T-helper 1 cell treated with Interleukin-12 subunit alpha and Interleukin-12 subunit beta and Interleukin-4 antibody, amounts not matched to agents 30 μg/mL and 1 μg/mL, for 36 hours (primary cell): ENCODE data around the gene MIPEP.
"Not testable (repeated sequence)": the region's sequence is repeated elsewhere in the genome, so short reads cannot be mapped to it uniquely, and the experiment has no call there.

Source experiments
- H3K27ac Mint-ChIP-seq: one replicate; pipeline ENCODE4 v1.8.0; 2021; ENCODE audit warnings: mild to moderate bottlenecking, mixed read lengths
- H3K27me3 Mint-ChIP-seq: one replicate; pipeline ENCODE4 v1.8.0; 2021; ENCODE audit warnings: low read depth, mixed read lengths
- H3K36me3 Mint-ChIP-seq: one replicate; pipeline ENCODE4 v1.8.0; 2021; ENCODE audit warnings: low read depth, mixed read lengths
- H3K4me1 Mint-ChIP-seq: one replicate; pipeline ENCODE4 v1.8.0; 2021; ENCODE audit warnings: low read depth, mixed read lengths
- H3K4me3 Mint-ChIP-seq: one replicate; pipeline ENCODE4 v1.8.0; 2021; ENCODE audit warnings: mild to moderate bottlenecking, moderate library complexity, mixed read lengths
- H3K9me3 Mint-ChIP-seq: one replicate; pipeline ENCODE4 v1.8.0; 2021; ENCODE audit warnings: mixed read lengths

Gene MIPEP

GRCh38 chr13:23771552-23771951 is 117.6 kb downstream of the MIPEP start:
- H3K36me3 Mint-ChIP-seq, result no peaks in the 10 kb centered on the region
- H3K9me3 Mint-ChIP-seq, result no peaks in the 10 kb centered on the region
- H3K27me3 Mint-ChIP-seq, result no peaks in the 10 kb centered on the region
- no peak overlapping the region for H3K27ac Mint-ChIP-seq
- H3K4me1 Mint-ChIP-seq, result peaks cover 4% of the 10 kb centered on the region
- no peak overlapping the region for H3K4me3 Mint-ChIP-seq

- H3K4me3 Mint-ChIP-seq, result no peak overlapping the region
- H3K36me3 Mint-ChIP-seq, result no peaks in the 10 kb centered on the region
- H3K4me1 Mint-ChIP-seq, result peaks cover 4% of the 10 kb centered on the region
- no peaks in the 10 kb centered on the region for H3K9me3 Mint-ChIP-seq
- H3K27ac Mint-ChIP-seq, result no peak overlapping the region
- no peaks in the 10 kb centered on the region for H3K27me3 Mint-ChIP-seq
Observed at GRCh38 chr13:23770973-23771372, 118.2 kb downstream of the MIPEP start.

GRCh38 chr13:23770428-23770827 is 118.8 kb downstream of the MIPEP start:
- H3K9me3 Mint-ChIP-seq, result no peaks in the 10 kb centered on the region
- H3K27me3 Mint-ChIP-seq, result no peaks in the 10 kb centered on the region
- H3K4me1 Mint-ChIP-seq, result peaks cover 4% of the 10 kb centered on the region
- no peak overlapping the region for H3K4me3 Mint-ChIP-seq
- H3K27ac Mint-ChIP-seq, result no peak overlapping the region
- no peaks in the 10 kb centered on the region for H3K36me3 Mint-ChIP-seq

- Mint-ChIP-seq H3K36me3 (no peaks in the 10 kb centered on the region), H3K9me3 (no peaks in the 10 kb centered on the region), H3K27ac (no peak overlapping the region), H3K4me3 (no peak overlapping the region), H3K27me3 (no peaks in the 10 kb centered on the region), H3K4me1 (peaks cover 4% of the 10 kb centered on the region)
Observed at GRCh38 chr13:23769401-23769800, 119.8 kb downstream of the MIPEP start.

- Mint-ChIP-seq H3K27me3 (no peaks in the 10 kb centered on the region), H3K36me3 (no peaks in the 10 kb centered on the region), H3K9me3 (no peaks in the 10 kb centered on the region), H3K27ac (no peak overlapping the region), H3K4me3 (no peak overlapping the region), H3K4me1 (peaks cover 4% of the 10 kb centered on the region)
Observed at GRCh38 chr13:23767838-23768237, 121.4 kb downstream of the MIPEP start.

- H3K36me3 Mint-ChIP-seq, result no peaks in the 10 kb centered on the region
- no peaks in the 10 kb centered on the region for H3K9me3 Mint-ChIP-seq
- H3K4me3 Mint-ChIP-seq, result no peak overlapping the region
- H3K27me3 Mint-ChIP-seq, result no peaks in the 10 kb centered on the region
- peaks cover 4% of the 10 kb centered on the region for H3K4me1 Mint-ChIP-seq
- no peak overlapping the region for H3K27ac Mint-ChIP-seq
Observed at GRCh38 chr13:23766939-23767338, 122.3 kb downstream of the MIPEP start.

- H3K36me3 Mint-ChIP-seq, result no peaks in the 10 kb centered on the region
- no peak overlapping the region for H3K4me3 Mint-ChIP-seq
- H3K4me1 Mint-ChIP-seq, result peaks cover 2% of the 10 kb centered on the region
- H3K27me3 Mint-ChIP-seq, result no peaks in the 10 kb centered on the region
- H3K9me3 Mint-ChIP-seq, result no peaks in the 10 kb centered on the region
- no peak overlapping the region for H3K27ac Mint-ChIP-seq
Observed at GRCh38 chr13:23766283-23766682, 122.9 kb downstream of the MIPEP start.

- Mint-ChIP-seq H3K4me1 (peaks cover 2% of the 10 kb centered on the region), H3K4me3 (no peak overlapping the region), H3K27me3 (no peaks in the 10 kb centered on the region), H3K9me3 (no peaks in the 10 kb centered on the region), H3K27ac (no peak overlapping the region), H3K36me3 (no peaks in the 10 kb centered on the region)
Observed at GRCh38 chr13:23765531-23765930, 123.7 kb downstream of the MIPEP start.

- Mint-ChIP-seq H3K4me3 (no peak overlapping the region), H3K27ac (no peak overlapping the region), H3K9me3 (no peaks in the 10 kb centered on the region), H3K27me3 (no peaks in the 10 kb centered on the region), H3K4me1 (peaks cover 2% of the 10 kb centered on the region), H3K36me3 (no peaks in the 10 kb centered on the region)
Observed at GRCh38 chr13:23763318-23763717, 125.9 kb downstream of the MIPEP start.

- not testable (repeated sequence) for H3K9me3 Mint-ChIP-seq, H3K36me3 Mint-ChIP-seq, H3K4me1 Mint-ChIP-seq, H3K27ac Mint-ChIP-seq, H3K27me3 Mint-ChIP-seq, H3K4me3 Mint-ChIP-seq
Observed at GRCh38 chr13:23761760-23762159, 127.4 kb downstream of the MIPEP start.

GRCh38 chr13:23760000-23760399 is 129.2 kb downstream of the MIPEP start:
- Mint-ChIP-seq H3K4me1 (peaks cover 1% of the 10 kb centered on the region), H3K27ac (no peak overlapping the region), H3K4me3 (no peak overlapping the region), H3K9me3 (no peaks in the 10 kb centered on the region), H3K36me3 (no peaks in the 10 kb centered on the region), H3K27me3 (no peaks in the 10 kb centered on the region)

GRCh38 chr13:23758798-23759527 is 130.2 kb downstream of the MIPEP start:
- H3K27ac Mint-ChIP-seq, result no peak overlapping the region

GRCh38 chr13:23754997-23755396 is 134.2 kb downstream of the MIPEP start:
- no peaks in the 10 kb centered on the region for H3K27me3 Mint-ChIP-seq
- H3K9me3 Mint-ChIP-seq, result no peaks in the 10 kb centered on the region
- H3K27ac Mint-ChIP-seq, result peak overlapping the region; percentile 37
- no peaks in the 10 kb centered on the region for H3K36me3 Mint-ChIP-seq
- H3K4me3 Mint-ChIP-seq, result no peak overlapping the region
- H3K4me1 Mint-ChIP-seq, result peaks cover 25% of the 10 kb centered on the region

More at GRCh38 chr13:23758798-23759527, 130.2 kb downstream of the MIPEP start:
- no peaks in the 10 kb centered on the region for H3K36me3 Mint-ChIP-seq
- no peaks in the 10 kb centered on the region for H3K9me3 Mint-ChIP-seq
- H3K4me1 Mint-ChIP-seq, result peaks cover 7% of the 10 kb centered on the region
- H3K4me3 Mint-ChIP-seq, result no peak overlapping the region
- no peaks in the 10 kb centered on the region for H3K27me3 Mint-ChIP-seq

GRCh38 chr13:23754506-23754905 is 134.7 kb downstream of the MIPEP start:
- no peaks in the 10 kb centered on the region for H3K9me3 Mint-ChIP-seq
- peak overlapping the region; percentile 37 for H3K27ac Mint-ChIP-seq
- peaks cover 3% of the 10 kb centered on the region for H3K27me3 Mint-ChIP-seq
- peaks cover 25% of the 10 kb centered on the region for H3K4me1 Mint-ChIP-seq
- H3K4me3 Mint-ChIP-seq, result no peak overlapping the region
- H3K36me3 Mint-ChIP-seq, result no peaks in the 10 kb centered on the region

- no peaks in the 10 kb centered on the region for H3K9me3 Mint-ChIP-seq
- H3K4me3 Mint-ChIP-seq, result no peak overlapping the region
- H3K27ac Mint-ChIP-seq, result no peak overlapping the region
- H3K4me1 Mint-ChIP-seq, result peaks cover 25% of the 10 kb centered on the region
- H3K27me3 Mint-ChIP-seq, result peaks cover 6% of the 10 kb centered on the region
- H3K36me3 Mint-ChIP-seq, result no peaks in the 10 kb centered on the region
Observed at GRCh38 chr13:23753458-23753857, 135.7 kb downstream of the MIPEP start.
